Neural crest cell (in vitro differentiated cells): ENCODE data around the gene C20orf204. TPM values are rescaled to one million over a fixed set of nuclear protein-coding genes. Genes with fewer than 3 reads are reported as not detected.

Source experiments
- DNase-seq: peaks from one replicate; pipeline ENCODE4 v3.0.0; 2021; ENCODE audit warnings: low read depth, mixed read lengths, low spot score
- H3K27ac Mint-ChIP-seq: one replicate; pipeline ENCODE4 v1.8.0; 2021; ENCODE audit warnings: mild to moderate bottlenecking, mixed read lengths; ENCODE audit not compliant: unreplicated experiment
- H3K27me3 Mint-ChIP-seq: 2 replicates; pipeline ENCODE4 v1.8.0; 2021; ENCODE audit warnings: low read depth, mild to moderate bottlenecking, mixed read lengths
- H3K36me3 Mint-ChIP-seq: 2 replicates; pipeline ENCODE4 v1.8.0; 2021; ENCODE audit warnings: low read depth, mild to moderate bottlenecking, mixed read lengths
- H3K4me1 Mint-ChIP-seq: 2 replicates; pipeline ENCODE4 v1.8.0; 2021; ENCODE audit warnings: mixed read lengths
- H3K4me3 Mint-ChIP-seq: one replicate; pipeline ENCODE4 v1.8.0; 2021; ENCODE audit warnings: mild to moderate bottlenecking, mixed read lengths
- H3K9me3 Mint-ChIP-seq: 2 replicates; pipeline ENCODE4 v1.8.0; 2021; ENCODE audit warnings: mixed read lengths
- CTCF ChIP-seq: fragments of 200-600 bp; sonication (generic); conservative IDR thresholded peaks from 2 replicates; pipeline ENCODE4 v1.5.0; 2021; ENCODE audit warnings: antibody characterized with exemption, mild to moderate bottlenecking
- total RNA-seq: library from RNA; stranded (reverse); gene quantifications from 2 replicates; pipeline ENCODE4 v1.2.1, GENCODE V29; 2021

C20orf204 gene
- total RNA-seq, 1 donor from 2014 or later, result 2.3 TPM

GRCh38 chr20:64065062-64065973 lies 29.3 kb downstream of the C20orf204 start:
- Mint-ChIP-seq H3K4me3 (peak overlapping the region; percentile 65), H3K9me3 (no peaks in the 10 kb centered on the region), H3K4me1 (peaks cover 24% of the 10 kb centered on the region), H3K27me3 (no peaks in the 10 kb centered on the region), H3K27ac (peak overlapping the region; percentile 27), H3K36me3 (no peaks in the 10 kb centered on the region)
- DNase-seq, result no peak
- no peak for TF ChIP-seq CTCF

DNA sequence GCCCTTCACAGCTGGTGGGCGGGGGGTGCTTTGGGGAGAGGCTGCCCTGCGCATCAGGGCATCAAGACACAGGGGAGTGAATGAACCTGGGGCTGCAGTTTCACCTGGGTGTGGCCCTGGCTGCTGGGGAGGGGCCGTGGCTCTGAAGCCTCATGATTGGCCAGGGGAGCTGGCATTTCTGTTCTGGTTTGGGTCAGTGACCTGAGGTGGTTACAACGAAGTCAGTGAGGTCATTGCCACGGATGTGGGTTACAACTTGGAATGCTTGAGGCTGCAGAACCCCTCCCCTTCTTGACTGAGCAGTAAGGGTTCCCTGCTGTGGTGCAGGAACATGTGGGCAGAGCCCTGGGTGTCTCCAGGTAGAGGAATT lies 30.0 kb downstream of the C20orf204 start:
- Mint-ChIP-seq H3K27ac (peak overlapping the region; percentile 27), H3K36me3 (no peaks in the 10 kb centered on the region), H3K27me3 (no peaks in the 10 kb centered on the region), H3K4me1 (peaks cover 24% of the 10 kb centered on the region), H3K4me3 (peak overlapping the region; percentile 65), H3K9me3 (no peaks in the 10 kb centered on the region)
- no peak for TF ChIP-seq CTCF
- no peak for DNase-seq

DNA sequence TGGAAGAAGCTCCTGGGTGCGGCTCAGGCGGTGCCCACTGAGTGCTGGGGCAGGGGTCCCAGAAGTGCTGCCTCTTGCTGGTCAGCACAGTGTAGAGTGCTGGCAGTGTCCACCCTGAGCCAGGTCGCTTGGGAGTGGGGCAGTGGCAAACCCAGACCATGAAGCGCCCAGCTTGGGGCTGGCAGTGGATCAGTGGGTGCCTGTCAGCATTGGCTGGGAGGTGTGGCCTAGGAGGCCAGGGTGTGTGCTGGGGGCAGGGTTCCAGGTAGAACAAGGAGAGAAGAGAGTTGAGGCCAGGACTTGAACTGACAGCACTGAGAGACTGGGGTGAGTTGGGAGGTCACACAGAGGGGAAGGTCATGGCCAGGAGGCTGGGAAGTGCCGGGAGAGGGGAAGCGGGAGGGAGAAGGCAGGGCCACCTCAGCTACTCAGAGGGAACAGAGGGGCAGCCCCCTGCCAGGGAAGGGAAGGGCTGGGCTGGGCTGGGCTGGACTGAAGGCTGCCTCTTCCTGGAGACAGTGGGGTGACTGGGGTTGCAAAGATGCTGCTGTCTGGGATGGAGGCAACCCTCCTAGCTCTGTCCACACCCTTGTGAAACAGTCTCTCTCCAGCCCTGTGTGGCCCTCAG lies 31.1 kb downstream of the C20orf204 start:
- H3K36me3 Mint-ChIP-seq, result no peaks in the 10 kb centered on the region
- peak overlapping the region; percentile 19 for H3K4me3 Mint-ChIP-seq
- no peak overlapping the region for H3K27ac Mint-ChIP-seq
- peaks cover 23% of the 10 kb centered on the region for H3K4me1 Mint-ChIP-seq
- TF ChIP-seq CTCF, result no peak
- no peak for DNase-seq
- H3K27me3 Mint-ChIP-seq, result no peaks in the 10 kb centered on the region
- no peaks in the 10 kb centered on the region for H3K9me3 Mint-ChIP-seq

DNA sequence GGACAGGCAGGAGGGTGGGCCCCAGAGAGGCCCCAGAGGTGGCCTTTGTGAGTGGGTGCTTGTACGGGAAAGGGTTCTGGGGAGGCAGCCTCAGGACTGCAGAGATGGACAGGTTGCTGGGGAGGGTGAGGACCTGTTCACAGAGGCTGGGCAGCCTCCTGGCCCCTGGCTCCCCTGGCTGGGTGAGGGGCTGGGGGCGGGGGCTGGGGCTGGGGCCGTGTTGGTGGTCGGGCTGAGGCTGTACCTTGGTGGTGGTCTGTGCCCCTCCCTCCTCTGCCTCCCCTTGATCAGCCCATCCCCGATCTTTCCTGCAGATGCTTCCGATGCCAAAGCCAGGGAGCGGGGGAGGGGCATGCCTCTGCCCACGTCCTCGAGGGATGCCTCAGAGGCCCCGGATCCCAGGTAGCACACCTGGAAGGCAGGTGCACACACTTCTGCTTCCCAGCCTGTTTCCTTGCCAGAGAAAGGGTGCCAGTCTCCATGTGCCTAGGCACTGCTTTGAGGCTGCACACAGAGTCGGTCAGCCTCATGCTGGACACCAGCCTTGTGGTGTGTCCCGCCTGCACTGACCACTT lies 31.8 kb downstream of the C20orf204 start:
- H3K9me3 Mint-ChIP-seq, result no peaks in the 10 kb centered on the region
- peak overlapping the region; percentile 19 for H3K4me3 Mint-ChIP-seq
- H3K4me1 Mint-ChIP-seq, result peaks cover 19% of the 10 kb centered on the region
- no peaks in the 10 kb centered on the region for H3K36me3 Mint-ChIP-seq
- H3K27ac Mint-ChIP-seq, result no peak overlapping the region
- H3K27me3 Mint-ChIP-seq, result no peaks in the 10 kb centered on the region
- no peak for DNase-seq
- no peak for TF ChIP-seq CTCF

DNA sequence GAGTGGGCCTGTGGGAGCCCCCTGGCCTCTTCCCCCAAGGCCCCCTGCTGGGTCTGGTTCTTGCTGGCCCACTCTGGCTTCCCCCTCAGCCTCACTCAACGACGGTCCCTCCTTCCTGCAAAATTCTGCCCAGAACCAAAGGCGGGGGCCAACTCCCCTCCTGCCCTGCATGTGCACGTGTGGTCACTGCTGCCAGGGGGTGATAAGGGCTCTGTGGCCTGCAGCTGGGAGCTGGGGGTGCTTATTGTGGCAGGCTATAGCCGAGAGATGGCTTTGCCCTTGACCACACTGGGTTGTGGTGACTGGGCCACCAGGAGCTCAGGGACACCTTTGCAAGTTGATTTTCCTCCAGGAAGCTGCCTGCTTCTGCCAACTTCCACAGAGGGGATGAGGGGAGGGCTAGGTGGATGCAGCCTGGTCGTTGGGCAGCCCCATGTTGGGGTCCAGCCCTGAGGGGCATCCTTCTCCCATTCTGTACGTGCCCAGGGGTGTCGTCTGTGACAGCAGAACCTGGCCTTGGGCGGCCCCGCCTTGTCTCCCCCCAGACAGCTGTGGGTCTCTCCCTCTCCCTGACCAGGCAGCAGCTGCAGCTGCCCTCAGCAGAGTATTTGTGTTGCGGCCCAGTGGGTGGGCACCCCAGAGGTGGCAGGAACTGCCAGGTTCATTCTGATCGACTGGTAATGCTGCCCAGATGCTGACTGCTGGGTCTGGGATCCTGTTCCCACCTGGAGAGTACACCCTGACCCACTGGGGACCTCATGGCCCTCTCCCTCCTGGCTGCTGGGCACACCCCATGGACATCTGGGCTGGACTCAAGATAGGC lies 32.6 kb downstream of the C20orf204 start:
- H3K9me3 Mint-ChIP-seq, result no peaks in the 10 kb centered on the region
- H3K4me1 Mint-ChIP-seq, result peaks cover 19% of the 10 kb centered on the region
- TF ChIP-seq CTCF, result no peak
- no peak overlapping the region for H3K4me3 Mint-ChIP-seq
- no peaks in the 10 kb centered on the region for H3K27me3 Mint-ChIP-seq
- no peak overlapping the region for H3K27ac Mint-ChIP-seq
- H3K36me3 Mint-ChIP-seq, result no peaks in the 10 kb centered on the region
- no peak for DNase-seq
